Activated T-helper 1 cell treated with anti-CD3 and anti-CD28 coated beads, Interleukin-12 subunit alpha, Interleukin-12 subunit beta, Interleukin-2, Interleukin-4 antibody, amounts not matched to agents 30 ng/mL and 10 ng/mL and 1 ng/mL, durations not matched to agents 14 hours and 24 hours and 36 hours (primary cell): ENCODE results near the gene CLEC17A. TPM values are rescaled to one million over a fixed set of nuclear protein-coding genes. Genes with fewer than 3 reads are reported as not detected.
"Not testable (repeated sequence)": the region's sequence is repeated elsewhere in the genome, so short reads cannot be mapped to it uniquely, and the experiment has no call there.

ENCODE experiments used
- DNase-seq: peaks from one replicate; pipeline ENCODE4 v3.0.0; 2021; ENCODE audit warnings: low spot score
- H3K27ac Mint-ChIP-seq: one replicate; pipeline ENCODE4 v1.8.0; 2021; ENCODE audit warnings: mild to moderate bottlenecking, mixed read lengths
- H3K27me3 Mint-ChIP-seq: one replicate; pipeline ENCODE4 v1.8.0; 2022; ENCODE audit warnings: mild to moderate bottlenecking, moderate library complexity, mixed read lengths; ENCODE audit not compliant: insufficient read depth
- H3K36me3 Mint-ChIP-seq: one replicate; pipeline ENCODE4 v1.8.0; 2021; ENCODE audit warnings: low read depth, mixed read lengths
- H3K4me1 Mint-ChIP-seq: one replicate; pipeline ENCODE4 v1.8.0; 2021; ENCODE audit warnings: low read depth, mixed read lengths
- H3K4me3 Mint-ChIP-seq: one replicate; pipeline ENCODE4 v1.8.0; 2021; ENCODE audit warnings: mild to moderate bottlenecking, moderate library complexity, mixed read lengths
- H3K9me3 Mint-ChIP-seq: one replicate; pipeline ENCODE4 v1.8.0; 2021; ENCODE audit warnings: mixed read lengths
- intact Hi-C: fragments of 100-400 bp; cut with micrococcal nuclease; formaldehyde crosslinking; loops from one replicate; pipeline ENCODE4 v1.15.1; 2024
- total RNA-seq: library from RNA; stranded (reverse); gene quantifications from 2 replicates; pipeline ENCODE4 v1.2.3, GENCODE V29; 2022

CLEC17A gene
- total RNA-seq, 1 donor from 2014 or later, result 0.13 TPM

GRCh38 chr19:14552006-14552360, 30.9 kb upstream of the CLEC17A start:
- DNase-seq, H3K27ac Mint-ChIP-seq, H3K27me3 Mint-ChIP-seq, H3K4me3 Mint-ChIP-seq, H3K9me3 Mint-ChIP-seq, H3K36me3 Mint-ChIP-seq, intact Hi-C loops: not testable (repeated sequence)
- H3K4me1 Mint-ChIP-seq, result peaks cover 17% of the 10 kb centered on the region

GRCh38 chr19:14553042-14553938, 29.6 kb upstream of the CLEC17A start:
- DNase-seq, result no peak
- Mint-ChIP-seq H3K27ac (no peak overlapping the region), H3K9me3 (no peaks in the 10 kb centered on the region), H3K4me1 (peaks cover 17% of the 10 kb centered on the region), H3K36me3 (peaks cover 8% of the 10 kb centered on the region), H3K4me3 (no peak overlapping the region), H3K27me3 (no peaks in the 10 kb centered on the region)
- intact Hi-C loops, result no loop called here

GRCh38 chr19:14553939-14554243, 29.0 kb upstream of the CLEC17A start:
- no peak overlapping the region for H3K27ac Mint-ChIP-seq
- H3K36me3 Mint-ChIP-seq, result peaks cover 6% of the 10 kb centered on the region
- no peaks in the 10 kb centered on the region for H3K9me3 Mint-ChIP-seq
- intact Hi-C loops, result no loop called here
- DNase-seq, result no peak
- peaks cover 17% of the 10 kb centered on the region for H3K4me1 Mint-ChIP-seq
- H3K27me3 Mint-ChIP-seq, result no peaks in the 10 kb centered on the region
- H3K4me3 Mint-ChIP-seq, result no peak overlapping the region

- Mint-ChIP-seq H3K27ac (no peak overlapping the region), H3K36me3 (peaks cover 6% of the 10 kb centered on the region), H3K4me1 (peaks cover 17% of the 10 kb centered on the region), H3K9me3 (no peaks in the 10 kb centered on the region), H3K27me3 (no peaks in the 10 kb centered on the region), H3K4me3 (no peak overlapping the region)
- intact Hi-C loops, result no loop called here
- no peak for DNase-seq
Observed at GRCh38 chr19:14554382-14554812, 28.5 kb upstream of the CLEC17A start.

DNA sequence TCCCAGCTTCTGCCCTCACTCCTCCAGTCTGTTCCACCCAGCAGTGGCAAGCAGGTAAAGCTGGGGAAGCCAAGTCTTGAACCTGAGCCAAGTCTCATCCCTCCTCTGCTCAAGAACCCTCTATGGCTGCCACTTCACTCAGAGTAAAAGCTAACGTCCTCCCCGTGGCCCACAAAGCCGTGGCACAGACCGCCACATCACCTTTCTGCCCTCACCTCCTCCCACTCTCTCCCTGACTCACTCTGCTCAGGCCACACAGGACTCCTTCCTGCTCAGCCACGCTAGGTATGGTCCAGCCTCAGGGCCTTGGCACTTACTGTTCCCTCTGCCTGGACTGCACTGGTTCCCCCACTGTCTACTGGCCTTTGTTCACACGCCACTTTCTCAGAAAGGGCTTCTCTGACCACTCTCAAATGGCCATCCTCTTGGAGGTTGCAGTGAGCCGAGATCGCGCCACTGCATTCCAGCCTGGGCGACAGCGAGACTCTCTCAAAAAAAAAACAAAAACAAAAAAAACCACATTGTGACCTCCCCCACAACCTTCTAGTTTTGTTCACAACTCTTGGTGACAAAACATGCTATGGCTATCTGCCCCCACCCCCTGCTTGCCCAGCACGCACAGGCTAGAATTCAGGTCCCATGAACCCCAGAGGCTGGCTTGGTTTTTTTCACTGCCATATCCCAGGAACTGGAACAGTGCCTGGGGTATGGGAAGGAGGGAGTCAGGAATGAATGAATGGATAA, 26.8 kb upstream of the CLEC17A start:
- no peak for DNase-seq
- no peak overlapping the region for H3K4me3 Mint-ChIP-seq
- H3K4me1 Mint-ChIP-seq, result peaks cover 11% of the 10 kb centered on the region
- H3K36me3 Mint-ChIP-seq, result peaks cover 3% of the 10 kb centered on the region
- H3K27me3 Mint-ChIP-seq, result no peaks in the 10 kb centered on the region
- intact Hi-C loops, result loop anchor here (2.0 to 5.0 kb wide), 2 partner anchors 17 to 131 kb away; partner anchors contain the start of gene NDUFB7
- no peak overlapping the region for H3K27ac Mint-ChIP-seq
- no peaks in the 10 kb centered on the region for H3K9me3 Mint-ChIP-seq

- Mint-ChIP-seq H3K27me3 (no peaks in the 10 kb centered on the region), H3K27ac (peak overlapping the region; percentile 34), H3K36me3 (peaks cover 3% of the 10 kb centered on the region), H3K4me3 (no peak overlapping the region), H3K9me3 (no peaks in the 10 kb centered on the region), H3K4me1 (peaks cover 11% of the 10 kb centered on the region)
- intact Hi-C loops, result loop anchor here (2.0 to 5.0 kb wide), 2 partner anchors 16 to 131 kb away; partner anchors contain the start of gene NDUFB7
- DNase-seq, result peak; percentile 60
Observed at GRCh38 chr19:14556662-14557188, 26.2 kb upstream of the CLEC17A start.

- Mint-ChIP-seq H3K27ac (no peak overlapping the region), H3K27me3 (no peaks in the 10 kb centered on the region), H3K4me1 (peaks cover 11% of the 10 kb centered on the region), H3K4me3 (no peak overlapping the region), H3K9me3 (no peaks in the 10 kb centered on the region), H3K36me3 (peaks cover 3% of the 10 kb centered on the region)
- DNase-seq, result no peak
- intact Hi-C loops, result loop anchor here (5.0 kb wide), 1 partner anchor 129 kb away; no protein-coding TSS in a partner anchor
Observed at GRCh38 chr19:14558370-14559066, 24.4 kb upstream of the CLEC17A start.

- Mint-ChIP-seq H3K4me3 (no peak overlapping the region), H3K27me3 (no peaks in the 10 kb centered on the region), H3K4me1 (peaks cover 16% of the 10 kb centered on the region), H3K27ac (peak overlapping the region; percentile 48), H3K36me3 (peaks cover 5% of the 10 kb centered on the region), H3K9me3 (no peaks in the 10 kb centered on the region)
- intact Hi-C loops, result loop anchor here (5.0 kb wide), 1 partner anchor 127 kb away; no protein-coding TSS in a partner anchor
- DNase-seq, result no peak
Observed at GRCh38 chr19:14559916-14560775, 22.7 kb upstream of the CLEC17A start.

DNA sequence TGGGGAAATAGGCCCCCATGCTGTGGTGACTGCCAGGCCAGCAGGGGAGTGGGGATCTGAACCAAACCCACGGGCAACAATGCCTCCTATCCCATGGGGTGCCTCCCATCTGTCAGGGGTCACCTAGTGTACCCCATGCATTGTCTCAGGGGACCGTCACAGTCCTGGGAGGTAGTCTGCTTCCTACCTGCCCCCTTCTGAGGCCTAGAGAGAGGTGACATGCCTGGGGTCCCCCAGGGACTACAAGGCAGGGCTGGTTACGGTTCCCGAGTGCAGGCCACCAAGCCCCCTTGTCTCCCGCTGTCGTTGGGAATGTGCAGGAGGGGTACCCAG, 22.1 kb upstream of the CLEC17A start:
- no peaks in the 10 kb centered on the region for H3K27me3 Mint-ChIP-seq
- DNase-seq, result no peak
- peak overlapping the region; percentile 48 for H3K27ac Mint-ChIP-seq
- H3K9me3 Mint-ChIP-seq, result no peaks in the 10 kb centered on the region
- H3K4me1 Mint-ChIP-seq, result peaks cover 16% of the 10 kb centered on the region
- intact Hi-C loops, result no loop called here
- no peak overlapping the region for H3K4me3 Mint-ChIP-seq
- peaks cover 5% of the 10 kb centered on the region for H3K36me3 Mint-ChIP-seq

DNA sequence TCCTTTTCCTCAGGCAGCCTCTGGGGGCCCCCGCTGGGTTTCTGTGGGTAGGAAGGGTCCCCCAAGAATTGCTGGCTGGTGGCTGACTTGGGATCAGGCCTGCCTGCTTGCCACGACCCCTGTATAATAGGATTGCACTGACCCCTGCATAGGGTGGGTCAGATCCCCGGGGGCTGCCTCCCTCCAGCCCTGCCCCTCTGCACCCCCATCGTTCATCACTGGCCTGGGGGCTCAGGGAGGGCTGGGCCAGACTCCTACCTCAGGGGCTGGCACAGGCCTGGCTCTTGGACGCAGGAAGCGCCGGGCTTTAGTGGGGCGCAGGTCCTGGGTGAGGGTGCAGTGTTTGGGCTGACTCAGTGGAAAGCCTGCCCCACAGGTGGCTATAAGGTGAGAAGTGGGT, 21.6 kb upstream of the CLEC17A start:
- no peak overlapping the region for H3K4me3 Mint-ChIP-seq
- DNase-seq, result no peak
- no peak overlapping the region for H3K27ac Mint-ChIP-seq
- peaks cover 3% of the 10 kb centered on the region for H3K36me3 Mint-ChIP-seq
- no peaks in the 10 kb centered on the region for H3K9me3 Mint-ChIP-seq
- H3K27me3 Mint-ChIP-seq, result no peaks in the 10 kb centered on the region
- intact Hi-C loops, result no loop called here
- H3K4me1 Mint-ChIP-seq, result peaks cover 10% of the 10 kb centered on the region

DNA sequence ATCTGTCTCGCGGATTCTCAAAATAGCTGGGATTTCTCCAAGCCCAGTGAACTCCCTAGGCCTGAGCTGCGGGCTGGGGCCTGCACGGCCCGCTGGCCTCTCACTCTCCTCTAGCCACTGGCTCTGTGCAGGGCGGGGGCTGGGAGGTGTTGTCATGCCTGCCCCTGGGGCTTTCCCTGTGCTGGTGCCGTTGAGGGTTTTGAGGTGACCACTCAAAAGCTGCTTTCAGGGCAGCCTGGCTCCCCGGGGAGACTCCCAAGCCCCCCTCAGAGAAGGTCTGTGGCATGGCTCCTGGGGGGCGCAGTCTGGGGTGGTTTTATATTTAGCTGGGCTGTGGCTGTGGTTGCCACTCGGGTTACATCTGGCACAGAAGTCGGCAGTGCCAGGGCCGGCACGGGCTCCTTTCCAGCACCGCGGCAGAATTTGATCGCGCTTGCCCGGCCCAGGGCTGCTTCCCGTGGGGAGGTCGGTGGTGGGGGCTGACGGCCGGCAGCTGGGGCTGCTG, 21.0 kb upstream of the CLEC17A start:
- Mint-ChIP-seq H3K27ac (no peak overlapping the region), H3K9me3 (no peaks in the 10 kb centered on the region), H3K36me3 (peaks cover 3% of the 10 kb centered on the region), H3K27me3 (no peaks in the 10 kb centered on the region), H3K4me1 (peaks cover 5% of the 10 kb centered on the region), H3K4me3 (no peak overlapping the region)
- intact Hi-C loops, result no loop called here
- DNase-seq, result no peak
